Mammary epithelial cell (primary cell): Measurements from ENCODE around the gene ABCA5.

ENCODE experiments used
- CTCF ChIP-seq, 2 donors: IDR thresholded peaks in 1 of 2; conservative IDR thresholded peaks in 1 of 2; 2 replicates each; pipeline ENCODE4 v1.5.1; 2011 to 2012; ENCODE audit warnings: inconsistent platforms in 2 of 2, low read length in 2 of 2, mild to moderate bottlenecking in 2 of 2, control low read depth in 1 of 2, low read depth in 1 of 2; ENCODE audit not compliant: insufficient read depth in 1 of 2; ENCODE audit errors: extremely low read depth in 1 of 2
- EZH2 ChIP-seq: IDR thresholded peaks from 2 replicates; pipeline ENCODE4 v1.6.1; 2012; ENCODE audit warnings: low read length, inconsistent platforms, borderline replicate concordance

GRCh38 chr17:69230939-69231338 lies 96.0 kb downstream of the ABCA5 start:
- TF ChIP-seq CTCF (conservative IDR thresholded peaks at IDR 0.05 in 1 of 2, IDR thresholded peaks at IDR 0.05 in 1 of 2; ENCODE audit: extremely low read depth in 1 of 2, insufficient read depth in 1 of 2, low read depth in 1 of 2, low read length in 2 of 2) (no peak), EZH2 (no peak)
